ENCODE results near the gene ATP6AP2.

ATP6AP2 gene

DNA sequence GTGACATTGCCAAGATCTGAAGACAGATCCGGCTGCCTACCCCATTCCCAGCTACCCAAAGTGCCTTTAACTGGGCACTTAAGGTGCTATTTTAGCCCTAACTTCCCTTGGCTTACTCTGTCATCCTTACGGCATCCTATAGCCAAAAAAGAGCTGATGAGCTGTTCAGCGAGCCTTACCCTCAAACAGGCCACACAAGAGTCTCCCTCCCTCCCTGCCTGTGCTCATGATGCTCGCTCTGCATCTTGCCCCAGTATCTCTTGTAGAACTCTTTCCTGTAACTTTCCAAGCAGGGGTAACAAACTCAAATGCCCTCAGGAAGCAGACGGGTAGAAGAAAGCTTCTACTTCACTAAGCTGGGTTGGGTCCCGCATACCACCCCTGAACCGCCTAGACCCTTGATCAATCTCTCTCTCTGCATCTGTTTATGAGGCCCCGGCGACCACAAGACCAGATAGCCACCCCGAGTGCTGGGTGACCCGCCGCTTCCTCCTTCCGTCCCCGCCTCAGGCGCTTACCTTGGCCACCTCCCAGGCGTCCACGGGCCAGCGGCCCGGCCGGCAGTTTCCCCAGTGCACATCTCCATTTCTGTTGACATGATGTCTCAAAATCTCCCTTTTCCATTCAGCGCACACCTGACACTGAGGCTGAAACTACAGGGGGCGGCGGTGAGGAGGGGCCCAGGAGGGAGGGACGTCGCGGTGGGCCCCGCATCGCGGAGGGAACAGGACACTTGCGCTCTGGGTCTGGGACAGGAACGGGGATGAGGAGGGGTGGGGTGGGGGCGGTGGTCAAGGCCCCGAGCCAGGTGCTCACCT, 65.9 kb downstream of the ATP6AP2 start:
- FAIRE-seq: no peak

DNA sequence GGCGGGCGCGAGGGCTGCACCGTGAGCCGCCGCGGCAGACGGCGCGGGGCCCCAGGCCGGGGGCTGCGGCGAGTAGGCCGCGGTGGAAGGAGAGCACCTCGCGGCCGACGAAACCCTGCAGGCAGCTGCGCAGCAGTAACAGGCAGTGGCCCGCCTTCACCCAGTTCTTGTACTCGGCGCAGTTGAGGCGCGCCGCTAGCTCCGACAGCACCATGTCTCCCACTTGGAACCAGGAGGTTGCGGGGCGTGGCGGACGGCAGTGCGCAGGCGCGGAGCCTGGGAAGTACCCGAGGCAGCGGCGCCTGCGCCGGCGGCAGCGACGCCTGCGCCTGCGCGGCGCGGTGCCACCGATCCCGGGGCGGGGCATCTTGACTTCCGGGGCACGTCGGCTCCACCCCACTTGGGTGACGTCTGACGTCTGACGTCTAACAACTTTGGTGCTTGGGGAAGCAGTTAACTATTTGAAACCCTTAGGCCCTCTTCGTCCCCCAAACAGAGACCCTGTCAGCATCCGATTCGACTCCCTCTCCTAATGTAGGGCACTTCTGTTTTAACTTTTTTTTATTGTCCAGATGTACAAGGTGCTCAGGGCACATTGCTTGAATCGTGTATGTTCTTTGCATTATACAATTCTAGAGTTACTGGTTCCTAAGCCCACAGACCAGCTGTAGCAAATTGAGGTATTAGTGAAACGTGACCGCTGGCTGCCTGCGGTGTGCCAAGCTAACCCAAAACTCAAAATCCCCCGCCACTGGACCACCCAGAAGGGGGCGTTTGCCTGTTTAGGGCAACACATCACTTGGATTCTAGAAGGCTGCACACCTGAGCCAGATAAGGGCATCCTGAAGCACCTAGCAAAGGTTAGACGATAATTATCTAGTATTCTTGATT, 66.8 kb downstream of the ATP6AP2 start, which contains the start of gene CXorf38:
Gene CXorf38 (minus strand): TSS at position 255 of the 891 bp plus-strand sequence. CDS start 41 bp downstream, at position 214.
- no peak for FAIRE-seq

DNA sequence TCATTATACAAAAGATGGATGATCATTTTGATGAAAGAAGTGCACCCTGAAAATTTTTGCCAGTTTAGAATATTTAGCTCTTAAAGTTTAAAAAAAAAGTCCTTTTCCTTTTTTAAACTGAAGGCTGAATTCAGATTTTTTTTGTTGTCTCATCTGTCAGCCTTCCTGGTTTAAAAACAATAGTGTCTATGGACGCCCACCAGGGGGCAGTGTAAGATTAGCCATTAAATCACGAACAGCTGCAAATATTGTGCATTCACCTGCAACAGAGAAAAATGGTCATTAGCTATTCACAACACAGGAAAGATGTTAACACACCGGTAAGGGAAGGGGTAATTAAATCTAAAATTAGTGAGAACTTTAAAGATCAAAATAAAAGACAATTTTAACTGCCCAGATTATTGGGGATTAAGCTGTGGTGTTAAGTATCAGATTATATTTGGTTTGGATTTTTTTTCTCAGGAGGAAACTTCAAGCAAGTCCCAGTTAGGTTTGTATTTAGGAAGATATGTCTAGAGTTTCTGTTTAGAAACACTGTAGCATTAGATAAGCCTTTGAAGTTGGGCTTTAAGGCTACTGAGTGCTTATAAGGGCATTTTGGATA, 71.0 kb downstream of the ATP6AP2 start:
- FAIRE-seq: peak; percentile 95

DNA sequence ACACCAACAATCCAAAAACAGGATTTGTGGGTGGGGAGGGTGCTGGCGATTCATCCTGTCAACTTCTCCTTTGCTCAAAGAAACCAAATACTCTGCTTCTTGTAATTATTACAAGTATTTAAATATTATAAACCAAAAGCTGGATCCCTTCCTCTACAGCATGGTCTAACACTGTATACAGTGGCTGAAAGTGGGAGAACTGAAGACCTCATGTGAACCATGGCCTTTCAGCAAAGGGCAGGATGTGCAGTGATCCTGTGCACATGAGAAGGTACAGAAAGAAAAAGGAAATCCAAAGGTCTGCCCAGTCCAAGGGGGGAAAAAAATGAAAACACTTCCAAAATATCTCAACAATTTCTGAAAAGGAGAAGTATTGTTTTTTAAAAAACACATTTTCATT, 71.9 kb downstream of the ATP6AP2 start:
- FAIRE-seq: no peak

DNA sequence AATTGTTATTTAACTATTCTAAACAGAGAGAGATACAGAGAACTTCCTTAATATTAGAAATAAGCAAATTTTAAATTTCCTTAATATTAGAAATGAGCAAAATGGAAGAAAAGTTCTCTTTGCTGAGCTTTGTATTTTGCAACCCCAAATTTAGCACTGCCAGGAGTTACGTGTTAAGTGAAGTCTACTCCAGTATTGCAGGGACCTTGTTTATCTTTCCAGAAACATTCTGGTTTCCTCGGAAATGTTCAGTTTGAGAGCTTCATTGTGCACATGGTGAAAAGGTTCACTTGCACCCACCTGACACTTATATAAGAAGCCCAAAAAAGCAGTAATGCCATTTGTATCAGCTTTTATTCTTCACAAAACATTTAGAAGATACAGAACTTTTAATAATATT, 72.8 kb downstream of the ATP6AP2 start:
- no peak for FAIRE-seq
